H1 (cell line): ENCODE data around the gene LRRC4C. TPM values are rescaled to one million over a fixed set of nuclear protein-coding genes. Genes with fewer than 3 reads are reported as not detected.

Experiments
- CTCF ChIA-PET: fragments of 300-600 bp; sonication (Branson Sonifier 250); formaldehyde crosslinking; loops from one replicate; lab custom pipeline; 2021; ENCODE audit not compliant: partially characterized antibody; lab: Charles Lee
- POLR2A ChIA-PET: fragments of 300-600 bp; sonication (Branson Sonifier 250); formaldehyde crosslinking; loops from one replicate; lab custom pipeline; 2021; ENCODE audit warnings: inconsistent platforms; ENCODE audit not compliant: partially characterized antibody; lab: Charles Lee
- DNase-seq, 2 experiments: peaks; one replicate each; pipeline versions ENCODE4 v3.0.0 to v3.0.0-alpha.2; 2010 to 2022; ENCODE audit warnings: low spot score in 2 of 2, low read depth in 1 of 2, mixed read lengths in 1 of 2
- FAIRE-seq: peaks from 2 replicates; lab custom pipeline; 2011; peaks lifted over from hg19 to GRCh38; lab: Jason Lieb, UNC
- H2AFZ ChIP-seq: 2 replicates; pipeline ENCODE4 v1.8.1; 2012; ENCODE audit warnings: low read length, inconsistent platforms
- H2AK5ac ChIP-seq: 2 replicates; pipeline ENCODE4 v1.6.1; 2013; ENCODE audit warnings: low read depth, low read length
- H2BK120ac ChIP-seq: replicated peaks from 2 replicates; pipeline ENCODE3; 2013; ENCODE audit warnings: low read depth, low read length, inconsistent platforms
- H2BK12ac ChIP-seq: 2 replicates; pipeline ENCODE4 v1.6.1; 2013; ENCODE audit warnings: low read depth, low read length
- H2BK15ac ChIP-seq: 2 replicates; pipeline ENCODE4 v1.6.1; 2013; ENCODE audit warnings: low read length
- H2BK20ac ChIP-seq: 2 replicates; pipeline ENCODE4 v1.6.1; 2013; ENCODE audit warnings: low read length
- H2BK5ac ChIP-seq: 2 replicates; pipeline ENCODE4 v1.6.1; 2013; ENCODE audit warnings: low read depth, low read length
- H3K14ac ChIP-seq: 2 replicates; pipeline ENCODE4 v1.6.1; 2013; ENCODE audit warnings: inconsistent platforms; ENCODE audit not compliant: insufficient read length
- H3K18ac ChIP-seq: 2 replicates; pipeline ENCODE4 v1.6.1; 2013; ENCODE audit warnings: low read length; ENCODE audit errors: extremely low read depth
- H3K23ac ChIP-seq: 2 replicates; pipeline ENCODE4 v1.6.1; 2013; ENCODE audit warnings: inconsistent platforms; ENCODE audit not compliant: insufficient read length
- H3K23me2 ChIP-seq: 2 replicates; pipeline ENCODE4 v1.6.1; 2013; ENCODE audit warnings: low read depth, low read length
- H3K27ac ChIP-seq: 2 replicates; pipeline ENCODE4 v1.6.1; 2011; ENCODE audit warnings: low read depth, low read length, inconsistent platforms
- H3K27me3 ChIP-seq, 4 experiments: replicated peaks in 1 of 4; 1 replicate in 1 of 4; 2 replicates in 3 of 4; pipeline versions ENCODE4 v1.6.1 to v1.8.1; 2011 to 2013; ENCODE audit warnings: low read length in 3 of 4, mild to moderate bottlenecking in 3 of 4, inconsistent platforms in 2 of 4, mixed read lengths in 2 of 4, moderate library complexity in 1 of 4; ENCODE audit not compliant: control insufficient read depth in 3 of 4, insufficient read depth in 3 of 4; ENCODE audit errors: extremely low read depth in 1 of 4
- H3K36me3 ChIP-seq, 4 experiments: 2 replicates each; pipeline versions ENCODE4 v1.6.1 to v1.8.1; 2011 to 2013; ENCODE audit warnings: mild to moderate bottlenecking in 4 of 4, low read length in 3 of 4, moderate library complexity in 2 of 4, control low read depth in 1 of 4, inconsistent platforms in 1 of 4; ENCODE audit not compliant: insufficient read depth in 4 of 4, control insufficient read depth in 2 of 4
- H3K4ac ChIP-seq: replicated peaks from 2 replicates; pipeline ENCODE3; 2013; ENCODE audit warnings: low read length, low read depth, mixed read lengths, inconsistent platforms; ENCODE audit not compliant: insufficient read length
- H3K4me1 ChIP-seq, 4 experiments: replicated peaks in 1 of 4; 1 replicate in 1 of 4; 2 replicates in 3 of 4; pipeline versions ENCODE4 v1.6.1 to v1.8.1; 2011 to 2013; ENCODE audit warnings: low read length in 3 of 4, inconsistent platforms in 2 of 4, mixed read lengths in 1 of 4; ENCODE audit not compliant: insufficient read depth in 4 of 4, control insufficient read depth in 3 of 4
- H3K4me2 ChIP-seq, 2 experiments: 2 replicates each; pipeline versions ENCODE4 v1.6.1 to v1.8.1; 2011 to 2013; ENCODE audit warnings: low read depth in 2 of 2, low read length in 2 of 2, control low read depth in 1 of 2, inconsistent platforms in 1 of 2, mild to moderate bottlenecking in 1 of 2; ENCODE audit not compliant: insufficient read depth in 1 of 2
- H3K4me3 ChIP-seq, 4 experiments: fragments of 200-600, 300-600 bp in 1 of 4; sonication (generic), shearing (Covaris generic), sonication (Bioruptor Twin) in 1 of 4; 2 replicates each; pipeline versions ENCODE4 v1.5.1 to v1.8.1; 2011 to 2016; ENCODE audit warnings: low read length in 4 of 4, low read depth in 3 of 4, control low read depth in 2 of 4, inconsistent platforms in 2 of 4, mild to moderate bottlenecking in 2 of 4, mixed read lengths in 1 of 4, moderate library complexity in 1 of 4; ENCODE audit not compliant: insufficient read depth in 2 of 4; ENCODE audit errors: extremely low read depth in 1 of 4
- H3K56ac ChIP-seq: replicated peaks from 2 replicates; pipeline ENCODE3; 2013; ENCODE audit warnings: low read depth, mild to moderate bottlenecking, mixed read lengths, low read length, inconsistent platforms; ENCODE audit not compliant: insufficient read length
- H3K79me1 ChIP-seq: 2 replicates; pipeline ENCODE4 v1.6.1; 2013; ENCODE audit warnings: low read depth, low read length, control low read depth
- H3K79me2 ChIP-seq, 2 experiments: 2 replicates each; pipeline versions ENCODE4 v1.6.1 to v1.8.1; 2012 to 2013; ENCODE audit warnings: low read length in 2 of 2, mild to moderate bottlenecking in 2 of 2, inconsistent platforms in 1 of 2; ENCODE audit not compliant: insufficient read depth in 2 of 2, control insufficient read depth in 1 of 2
- H3K9ac ChIP-seq, 4 experiments: replicated peaks in 1 of 4; 1 replicate in 1 of 4; 2 replicates in 3 of 4; pipeline versions ENCODE4 v1.6.1 to v1.8.1; 2011 to 2013; ENCODE audit warnings: low read depth in 3 of 4, low read length in 3 of 4, control low read depth in 2 of 4, mild to moderate bottlenecking in 2 of 4, moderate library complexity in 2 of 4, inconsistent platforms in 1 of 4; ENCODE audit errors: extremely low read depth in 1 of 4
- H3K9me3 ChIP-seq, 2 experiments: 2 replicates each; pipeline versions ENCODE4 v1.6.1 to v1.8.1; 2012 to 2013; ENCODE audit warnings: mild to moderate bottlenecking in 2 of 2, moderate library complexity in 2 of 2, control low read depth in 1 of 2, inconsistent platforms in 1 of 2, low read depth in 1 of 2, low read length in 1 of 2, mixed read lengths in 1 of 2; ENCODE audit not compliant: insufficient read depth in 2 of 2
- H4K20me1 ChIP-seq, 2 experiments: replicated peaks in 1 of 2; 2 replicates each; pipeline versions ENCODE3 to v1.8.1; 2011 to 2013; ENCODE audit warnings: inconsistent platforms in 2 of 2, low read length in 2 of 2, mild to moderate bottlenecking in 1 of 2; ENCODE audit not compliant: insufficient read depth in 2 of 2, control insufficient read depth in 1 of 2
- H4K5ac ChIP-seq: 2 replicates; pipeline ENCODE4 v1.6.1; 2013; ENCODE audit warnings: low read length, low read depth, mixed read lengths, inconsistent platforms; ENCODE audit not compliant: insufficient read length
- H4K8ac ChIP-seq: 2 replicates; pipeline ENCODE4 v1.8.0; 2013; ENCODE audit warnings: mild to moderate bottlenecking, moderate library complexity, low read length, inconsistent platforms; ENCODE audit not compliant: insufficient read depth; ENCODE audit errors: extremely low read depth
- H4K91ac ChIP-seq: replicated peaks from 2 replicates; pipeline ENCODE3; 2013; ENCODE audit warnings: low read length, mixed read lengths, inconsistent platforms; ENCODE audit not compliant: insufficient read length
- BRCA1 ChIP-seq: IDR thresholded peaks from 2 replicates; pipeline ENCODE4 v1.6.1; 2012; ENCODE audit warnings: low read depth, low read length, improper control_type of control experiment
- CHD1 ChIP-seq: IDR thresholded peaks from 2 replicates; pipeline ENCODE4 v1.6.1; 2012; ENCODE audit warnings: low read depth, low read length, improper control_type of control experiment
- E2F6 ChIP-seq: IDR thresholded peaks from 2 replicates; pipeline ENCODE4 v1.6.1; 2012; ENCODE audit warnings: inconsistent platforms
- RAD21 ChIP-seq, 2 experiments: IDR thresholded peaks in 1 of 2; conservative IDR thresholded peaks in 1 of 2; 2 replicates each; pipeline ENCODE4 v1.6.1; 2011; ENCODE audit warnings: low read depth in 2 of 2, low read length in 2 of 2, improper control_type of control experiment in 1 of 2, inconsistent platforms in 1 of 2, mild to moderate bottlenecking in 1 of 2, moderate library complexity in 1 of 2
- polyA plus RNA-seq, 7 experiments: library from polyadenylated mRNA; depleted of rRNA in 3 of 7; stranded (reverse) in 5 of 7; unstranded in 2 of 7; fragments of >200 nt in 5 of 7; fragments of 200-250 nt in 2 of 7; gene quantifications; 1 replicate in 5 of 7; 2 replicates in 1 of 7; 4 replicates in 1 of 7; pipeline versions ENCODE4 v1.2.1 to v1.2.3, GENCODE V29; 2011 to 2013; ENCODE audit warnings: missing spikeins in 2 of 7, mixed read lengths in 2 of 7
- total RNA-seq: library from RNA; stranded (reverse); fragmentation: NEBNext Ultra II Directional; extraction: Animal tissue kit (Norgen Biotek cat#: 25700); gene quantifications from 2 replicates; pipeline ENCODE4 v1.2.1, GENCODE V29; 2021

Gene LRRC4C
- total and polyA plus RNA-seq, 2 of the 8 experiments (the other 6 are each of a cell fraction or from before 2014, with no cell fraction given) = 0.23 to 2.2 TPM

GRCh38 chr11:41286751-41287150 lies 172.7 kb downstream of the LRRC4C start:
- Histone ChIP-seq H3K14ac (no peak overlapping the region), H3K9ac (no peak overlapping the region), H4K8ac (no peak overlapping the region), H2BK5ac (no peak overlapping the region), H3K9me3 (no peaks in the 10 kb centered on the region), H3K4me1 (no peaks in the 10 kb centered on the region), H3K36me3 (no peaks in the 10 kb centered on the region), H3K4me3 (no peak overlapping the region), H2BK20ac (no peak overlapping the region), H2AK5ac (no peak overlapping the region), H3K79me1 (no peaks in the 10 kb centered on the region), H3K23ac (no peak overlapping the region), H2BK12ac (no peak overlapping the region), H4K91ac (no peak overlapping the region), H3K56ac (no peak overlapping the region), H3K27ac (no peak overlapping the region), H3K27me3 (no peaks in the 10 kb centered on the region), H4K20me1 (no peaks in the 10 kb centered on the region), H2AFZ (no peak overlapping the region), H3K23me2 (no peaks in the 10 kb centered on the region; the same call in 1 of the 2 replicates), H3K79me2 (no peaks in the 10 kb centered on the region), H2BK15ac (no peak overlapping the region), H4K5ac (no peak overlapping the region), H3K18ac (no peak overlapping the region), H2BK120ac (no peak overlapping the region), H3K4ac (no peak overlapping the region), H3K4me2 (no peak overlapping the region)
- CTCF ChIA-PET = no interaction called here
- TF ChIP-seq RAD21 (IDR thresholded peaks at IDR 0.05 in 1 of 2, conservative IDR thresholded peaks at IDR 0.05 in 1 of 2; ENCODE audit: low read depth in 2 of 2, low read length in 2 of 2) (no peak), BRCA1 (no peak), E2F6 (no peak), CHD1 (no peak)
- FAIRE-seq = no peak
- POLR2A ChIA-PET = no interaction called here
- no peak for DNase-seq
